PC-9 (cell line): ENCODE data around the gene VAC14. TPM values are rescaled to one million over a fixed set of nuclear protein-coding genes. Genes with fewer than 3 reads are reported as not detected.

Experiments
- BruUV-seq: library from RNA; stranded (reverse); fragments of 400-500 nt; replicated peaks from 2 replicates; lab custom pipeline; 2021; lab: Mats Ljungman, UMichigan
- CTCF ChIA-PET: fragments of 300-600 bp; sonication (Branson Sonifier 250); formaldehyde crosslinking; loops from one replicate; lab custom pipeline; 2022; ENCODE audit warnings: antibody characterized with exemption; lab: Charles Lee
- POLR2A ChIA-PET: fragments of 300-600 bp; sonication (Branson Sonifier 250); formaldehyde crosslinking; loops from one replicate; lab custom pipeline; 2022; ENCODE audit warnings: antibody characterized with exemption; ENCODE audit not compliant: unreplicated experiment; lab: Charles Lee
- DNase-seq, 2 experiments: peaks; one replicate each; pipeline versions ENCODE4 v3.0.0 to v3.0.0-alpha.2; 2015 to 2022; ENCODE audit warnings: mixed read lengths in 1 of 2
- H2AFZ ChIP-seq: fragments of 200-600 bp; sonication (generic); 2 replicates; pipeline ENCODE4 v1.8.1; 2017; ENCODE audit warnings: antibody characterized with exemption
- H3F3A ChIP-seq: fragments of 200-600 bp; sonication (generic); 2 replicates; pipeline ENCODE4 v1.8.1; 2017; ENCODE audit warnings: antibody characterized with exemption, mild to moderate bottlenecking, low read depth; ENCODE audit not compliant: insufficient read depth
- H3K27ac ChIP-seq: fragments of 200-600 bp; sonication (generic); 2 replicates; pipeline ENCODE4 v1.6.1; 2016; ENCODE audit warnings: mixed run types
- H3K27me3 ChIP-seq: fragments of 200-600 bp; sonication (generic); 2 replicates; pipeline ENCODE4 v1.6.1; 2016; ENCODE audit warnings: low read depth, mixed run types; ENCODE audit not compliant: insufficient read depth
- H3K36me3 ChIP-seq: fragments of 200-600 bp; sonication (generic); 2 replicates; pipeline ENCODE4 v1.6.1; 2016; ENCODE audit warnings: low read depth, mixed run types
- H3K4me1 ChIP-seq: fragments of 200-600 bp; sonication (generic); replicated peaks from 2 replicates; pipeline ENCODE4 v1.6.1; 2016; ENCODE audit warnings: mixed run types; ENCODE audit not compliant: insufficient read depth
- H3K4me2 ChIP-seq: fragments of 200-600 bp; sonication (generic); 2 replicates; pipeline ENCODE4 v1.6.1; 2017; ENCODE audit warnings: mixed run types
- H3K4me3 ChIP-seq: fragments of 200-600 bp; sonication (generic); 2 replicates; pipeline ENCODE4 v1.6.1; 2016; ENCODE audit warnings: mixed run types
- H3K79me2 ChIP-seq: fragments of 200-600 bp; sonication (generic); 2 replicates; pipeline ENCODE4 v1.6.1; 2017; ENCODE audit warnings: low read depth, mixed run types
- H3K9me2 ChIP-seq: fragments of 200-600 bp; sonication (generic); 2 replicates; pipeline ENCODE4 v1.8.1; 2017; ENCODE audit warnings: mild to moderate bottlenecking; ENCODE audit not compliant: insufficient read depth
- H3K9me3 ChIP-seq: fragments of 200-600 bp; sonication (generic); 2 replicates; pipeline ENCODE4 v1.8.1; 2016; ENCODE audit warnings: low read depth; ENCODE audit not compliant: insufficient read depth
- H4K20me1 ChIP-seq: fragments of 200-600 bp; sonication (generic); 2 replicates; pipeline ENCODE4 v1.8.1; 2017; ENCODE audit not compliant: insufficient read depth
- CTCF ChIP-seq: fragments of 200-600 bp; sonication (generic); conservative IDR thresholded peaks from 2 replicates; pipeline ENCODE4 v1.6.1; 2017; ENCODE audit warnings: mixed run types, antibody characterized with exemption, mild to moderate bottlenecking, moderate library complexity
- EZH2 ChIP-seq: fragments of 200-600 bp; sonication (generic); IDR thresholded peaks from 2 replicates; pipeline ENCODE4 v1.8.0; 2017; ENCODE audit warnings: antibody characterized with exemption, low read depth
- intact Hi-C: fragments of 100-400 bp; cut with micrococcal nuclease; formaldehyde crosslinking; loops from one replicate; pipeline ENCODE4 v1.10.0; 2022; ENCODE audit not compliant: unreplicated experiment
- total RNA-seq: library from RNA; stranded (reverse); gene quantifications from 2 replicates; pipeline ENCODE4 v1.2.3, GENCODE V29; 2021

VAC14 gene
- total RNA-seq, 1 experiment from 2014 or later: 46.8 TPM

- 0 out of 2 replicates have a peak, but pooled peaks cover 3% of the 10 kb centered on the region for H3K36me3 ChIP-seq
- no peaks in the 10 kb centered on the region for H3K27me3 ChIP-seq
- intact Hi-C loops: no loop called here
- H3K9me2 ChIP-seq: no peaks in the 10 kb centered on the region
- no peaks in the 10 kb centered on the region for H3K79me2 ChIP-seq
- H3K4me1 ChIP-seq: peaks cover 21% of the 10 kb centered on the region
- no TSS peak for BruUV-seq
- no peaks in the 10 kb centered on the region for H3K9me3 ChIP-seq
- no peak for DNase-seq
- no peak overlapping the region for H3K4me3 ChIP-seq
- no peak overlapping the region for H2AFZ ChIP-seq
- H3F3A ChIP-seq: peaks cover 15% of the 10 kb centered on the region
- ChIA-PET POLR2A (interaction anchor here (0.6 kb wide), 1 partner anchor 8 kb away, joined by 5 read pairs; no protein-coding TSS in a partner anchor), CTCF (interaction anchor here (0.6 kb wide), 1 partner anchor 18 kb away, joined by 4 read pairs; no protein-coding TSS in a partner anchor)
- H4K20me1 ChIP-seq: no peaks in the 10 kb centered on the region
- H3K4me2 ChIP-seq: no peak overlapping the region
- H3K27ac ChIP-seq: no peak overlapping the region
- no peak for TF ChIP-seq CTCF
- no peak for TF ChIP-seq EZH2
Observed at GRCh38 chr16:70753228-70753627, 47.7 kb downstream of the VAC14 start.

GRCh38 chr16:70752426-70752825 lies 48.5 kb downstream of the VAC14 start:
- intact Hi-C loops: no loop called here
- H3K36me3 ChIP-seq: 0 out of 2 replicates have a peak, but pooled peaks cover 3% of the 10 kb centered on the region
- no peaks in the 10 kb centered on the region for H3K79me2 ChIP-seq
- no TSS peak for BruUV-seq
- H3K27ac ChIP-seq: no peak overlapping the region
- DNase-seq: no peak
- ChIA-PET CTCF (no interaction called here), POLR2A (interaction anchor here (0.6 kb wide), 1 partner anchor 9 kb away, joined by 5 read pairs; no protein-coding TSS in a partner anchor)
- TF ChIP-seq CTCF (no peak), EZH2 (no peak)
- no peaks in the 10 kb centered on the region for H4K20me1 ChIP-seq
- no peaks in the 10 kb centered on the region for H3K9me2 ChIP-seq
- H3K4me3 ChIP-seq: no peak overlapping the region
- peaks cover 22% of the 10 kb centered on the region for H3F3A ChIP-seq
- H3K4me2 ChIP-seq: no peak overlapping the region
- H3K4me1 ChIP-seq: peaks cover 29% of the 10 kb centered on the region
- no peaks in the 10 kb centered on the region for H3K9me3 ChIP-seq
- no peak overlapping the region for H2AFZ ChIP-seq
- H3K27me3 ChIP-seq: no peaks in the 10 kb centered on the region

- Histone ChIP-seq H3K79me2 (no peaks in the 10 kb centered on the region), H3K9me3 (no peaks in the 10 kb centered on the region), H4K20me1 (no peaks in the 10 kb centered on the region), H3K36me3 (no peaks in the 10 kb centered on the region), H3F3A (peaks cover 29% of the 10 kb centered on the region), H3K4me3 (no peak overlapping the region), H3K4me1 (peaks cover 37% of the 10 kb centered on the region), H3K4me2 (no peak overlapping the region), H3K9me2 (no peaks in the 10 kb centered on the region), H3K27me3 (no peaks in the 10 kb centered on the region), H3K27ac (no peak overlapping the region), H2AFZ (no peak overlapping the region)
- TF ChIP-seq EZH2 (no peak), CTCF (no peak)
- no peak for DNase-seq
- ChIA-PET POLR2A (interaction anchor here (0.5 to 0.6 kb wide), 2 partner anchors 42 to 44 kb away, joined by 4 read pairs; no protein-coding TSS in a partner anchor), CTCF (interaction anchor here (1.2 kb wide), 1 partner anchor 9 kb away, joined by 3 read pairs; no protein-coding TSS in a partner anchor)
- intact Hi-C loops: no loop called here
- no TSS peak for BruUV-seq
Observed at GRCh38 chr16:70751593-70751992, 49.4 kb downstream of the VAC14 start.
